ENCODE measurements around the gene SASH1. TPM values are rescaled to one million over a fixed set of nuclear protein-coding genes. Genes with fewer than 3 reads are reported as not detected.

The SASH1 gene
- total RNA-seq, 1 experiment from 2014 or later, result 12.3 TPM

GRCh38 chr6:148543540-148543939, 200.9 kb downstream of the SASH1 start:
- Mint-ChIP-seq H3K4me1 (ENCODE audit: low read depth, unreplicated experiment) (no peaks in the 10 kb centered on the region), H3K9me3 (ENCODE audit: low read depth, unreplicated experiment) (no peaks in the 10 kb centered on the region), H3K4me3 (ENCODE audit: low read depth, unreplicated experiment) (no peak overlapping the region), H3K27ac (ENCODE audit: unreplicated experiment) (no peak overlapping the region), H3K27me3 (ENCODE audit: unreplicated experiment) (no peaks in the 10 kb centered on the region), H3K36me3 (ENCODE audit: insufficient read depth, unreplicated experiment) (peaks cover 8% of the 10 kb centered on the region)
- CTCF ChIA-PET, result no interaction called here
- no peak for DNase-seq
- intact Hi-C loops (cut with micrococcal nuclease; ENCODE audit: unreplicated experiment), result no loop called here
- TF ChIP-seq CTCF (IDR thresholded peaks at IDR 0.05; ENCODE audit: unreplicated experiment), result no peak
- BruUV-seq (replicated peaks), result no TSS peak

GRCh38 chr6:148544421-148544820, 201.8 kb downstream of the SASH1 start:
- Mint-ChIP-seq H3K4me3 (ENCODE audit: low read depth, unreplicated experiment) (no peak overlapping the region), H3K27me3 (ENCODE audit: unreplicated experiment) (no peaks in the 10 kb centered on the region), H3K4me1 (ENCODE audit: low read depth, unreplicated experiment) (no peaks in the 10 kb centered on the region), H3K27ac (ENCODE audit: unreplicated experiment) (no peak overlapping the region), H3K9me3 (ENCODE audit: low read depth, unreplicated experiment) (no peaks in the 10 kb centered on the region), H3K36me3 (ENCODE audit: insufficient read depth, unreplicated experiment) (peaks cover 8% of the 10 kb centered on the region)
- no peak for TF ChIP-seq CTCF (IDR thresholded peaks at IDR 0.05; ENCODE audit: unreplicated experiment)
- intact Hi-C loops (cut with micrococcal nuclease; ENCODE audit: unreplicated experiment), result no loop called here
- no peak for DNase-seq
- CTCF ChIA-PET, result no interaction called here
- BruUV-seq (replicated peaks), result no TSS peak

GRCh38 chr6:148545901-148546300, 203.3 kb downstream of the SASH1 start:
- Mint-ChIP-seq H3K4me1 (ENCODE audit: low read depth, unreplicated experiment) (no peaks in the 10 kb centered on the region), H3K4me3 (ENCODE audit: low read depth, unreplicated experiment) (no peak overlapping the region), H3K9me3 (ENCODE audit: low read depth, unreplicated experiment) (no peaks in the 10 kb centered on the region), H3K27me3 (ENCODE audit: unreplicated experiment) (no peaks in the 10 kb centered on the region), H3K36me3 (ENCODE audit: insufficient read depth, unreplicated experiment) (no peaks in the 10 kb centered on the region), H3K27ac (ENCODE audit: unreplicated experiment) (no peak overlapping the region)
- no peak for TF ChIP-seq CTCF (IDR thresholded peaks at IDR 0.05; ENCODE audit: unreplicated experiment)
- CTCF ChIA-PET, result no interaction called here
- no TSS peak for BruUV-seq (replicated peaks)
- intact Hi-C loops (cut with micrococcal nuclease; ENCODE audit: unreplicated experiment), result no loop called here
- DNase-seq, result no peak

GRCh38 chr6:148547110-148547509, 204.5 kb downstream of the SASH1 start:
- H3K4me1 Mint-ChIP-seq (ENCODE audit: low read depth, unreplicated experiment), result no peaks in the 10 kb centered on the region
- DNase-seq, result no peak
- TF ChIP-seq CTCF (IDR thresholded peaks at IDR 0.05; ENCODE audit: unreplicated experiment), result no peak
- H3K4me3 Mint-ChIP-seq (ENCODE audit: low read depth, unreplicated experiment), result no peak overlapping the region
- intact Hi-C loops (cut with micrococcal nuclease; ENCODE audit: unreplicated experiment), result no loop called here
- BruUV-seq (replicated peaks), result no TSS peak
- H3K27me3 Mint-ChIP-seq (ENCODE audit: unreplicated experiment), result no peaks in the 10 kb centered on the region
- no peaks in the 10 kb centered on the region for H3K36me3 Mint-ChIP-seq (ENCODE audit: insufficient read depth, unreplicated experiment)
- no peaks in the 10 kb centered on the region for H3K9me3 Mint-ChIP-seq (ENCODE audit: low read depth, unreplicated experiment)
- no peak overlapping the region for H3K27ac Mint-ChIP-seq (ENCODE audit: unreplicated experiment)
- CTCF ChIA-PET, result no interaction called here

Measured in Calu3 (cell line).